HepG2 (cell line): ENCODE results near the gene PFKFB4. TPM values are rescaled to one million over a fixed set of nuclear protein-coding genes. Genes with fewer than 3 reads are reported as not detected.

ENCODE experiments used
- ADNP ChIP-seq: sonication (generic); formaldehyde crosslinking; IDR thresholded peaks from 2 replicates; pipeline ENCODE4 v1.4.0; 2020; ENCODE audit warnings: missing genetic modification reagents
- ATF7-NPFF ChIP-seq: sonication (generic); formaldehyde crosslinking; IDR thresholded peaks from 2 replicates; pipeline ENCODE4 v1.8.1; 2023; ENCODE audit warnings: mild to moderate bottlenecking, low read depth, missing genetic modification reagents, moderate library complexity
- GFI1 ChIP-seq: sonication (generic); formaldehyde crosslinking; IDR thresholded peaks from 2 replicates; pipeline ENCODE4 v1.5.0; 2020; ENCODE audit warnings: missing genetic modification reagents, mild to moderate bottlenecking, borderline replicate concordance
- KAT7 ChIP-seq: IDR thresholded peaks from 2 replicates; pipeline ENCODE4 v1.6.1; 2018; ENCODE audit warnings: borderline replicate concordance, missing compliant biosample characterization
- KMT2B ChIP-seq: IDR thresholded peaks from 2 replicates; pipeline ENCODE4 v1.6.1; 2016; ENCODE audit warnings: missing genetic modification reagents, missing compliant biosample characterization
- MTF2 ChIP-seq: sonication (generic); formaldehyde crosslinking; IDR thresholded peaks from 2 replicates; pipeline ENCODE4 v1.5.0; 2020; ENCODE audit warnings: missing genetic modification reagents, borderline replicate concordance
- SMARCE1 ChIP-seq: fragments of 450-650 bp; IDR thresholded peaks from 2 replicates; pipeline ENCODE4 v1.6.1; 2017; ENCODE audit warnings: borderline replicate concordance
- TBL1XR1 ChIP-seq: fragments of 150-350 bp; IDR thresholded peaks from 2 replicates; pipeline ENCODE4 v1.6.1; 2014; ENCODE audit warnings: borderline replicate concordance, low read length; ENCODE audit not compliant: partially characterized antibody
- YY1 ChIP-seq: IDR thresholded peaks from 2 replicates; pipeline ENCODE4 v1.6.1; 2011; ENCODE audit warnings: low read length, low read depth, moderate library complexity, mild to moderate bottlenecking; ENCODE audit not compliant: insufficient read depth, insufficient replicate concordance
- ZFP62 ChIP-seq: sonication (generic); formaldehyde crosslinking; IDR thresholded peaks from 2 replicates; pipeline ENCODE4 v1.4.0; 2020; ENCODE audit warnings: missing genetic modification reagents
- ZMAT5 ChIP-seq: sonication (generic); formaldehyde crosslinking; IDR thresholded peaks from 2 replicates; pipeline ENCODE4 v1.5.0; 2020; ENCODE audit warnings: mild to moderate bottlenecking, low read depth, missing genetic modification reagents, borderline replicate concordance
- ZNF205 ChIP-seq: IDR thresholded peaks from 2 replicates; pipeline ENCODE4 v1.6.1; 2018; ENCODE audit warnings: missing biosample characterization, missing genetic modification reagents
- ZNF546 ChIP-seq: sonication (generic); formaldehyde crosslinking; conservative IDR thresholded peaks from 2 replicates; pipeline ENCODE4 v1.8.1; 2023; ENCODE audit warnings: mild to moderate bottlenecking, missing genetic modification reagents
- ZNF781 ChIP-seq: sonication (generic); formaldehyde crosslinking; IDR thresholded peaks from 2 replicates; pipeline ENCODE4 v1.5.1; 2020; ENCODE audit warnings: borderline replicate concordance, mild to moderate bottlenecking, missing genetic modification reagents; ENCODE audit errors: not compliant biosample characterization
- polyA plus RNA-seq, 8 experiments: library from polyadenylated mRNA; depleted of rRNA in 3 of 8; stranded (reverse) in 7 of 8; unstranded in 1 of 8; fragments of >200 nt; fragmentation: Illumina TruSeq in 4 of 8; extraction: Trizol in 4 of 8; gene quantifications; 2 replicates each; pipeline versions ENCODE4 v1.2.1 to v1.2.3, GENCODE V29; 2011 to 2016; ENCODE audit warnings: low read depth in 4 of 8, missing spikeins in 1 of 8, mixed read lengths in 1 of 8; ENCODE audit not compliant: insufficient read depth in 1 of 8
- total RNA-seq, 5 experiments: library from RNA; depleted of rRNA; stranded (reverse); fragments of >200 nt; fragmentation: Illumina TruSeq; extraction: Trizol; gene quantifications; 2 replicates each; pipeline ENCODE4 v1.2.3, GENCODE V29; 2016; ENCODE audit warnings: low read depth in 1 of 5
- TF ChIP-seq, protein P1 (sequence below): sonication (generic); formaldehyde crosslinking; IDR thresholded peaks from 2 replicates; pipeline ENCODE4 v1.4.0; 2020; ENCODE audit warnings: low read depth, mild to moderate bottlenecking, missing genetic modification reagents
- TF ChIP-seq, protein P2 (sequence below): sonication (generic); formaldehyde crosslinking; IDR thresholded peaks from 2 replicates; pipeline ENCODE4 v1.8.0; 2022; ENCODE audit warnings: missing genetic modification reagents, mild to moderate bottlenecking, moderate library complexity, borderline replicate concordance
- TF ChIP-seq, protein P3 (sequence below): fragments of 450-650 bp; IDR thresholded peaks from 2 replicates; pipeline ENCODE4 v1.6.1; 2016
- TF ChIP-seq, protein P4 (sequence below): sonication (generic); formaldehyde crosslinking; IDR thresholded peaks from 2 replicates; pipeline ENCODE4 v1.5.1; 2020; ENCODE audit warnings: mild to moderate bottlenecking, missing genetic modification reagents, borderline replicate concordance

PFKFB4 gene
- total and polyA plus RNA-seq, 2 of the 13 experiments (the other 11 are each of a cell fraction or from before 2014, with no cell fraction given): 7.1 to 103 TPM

DNA sequence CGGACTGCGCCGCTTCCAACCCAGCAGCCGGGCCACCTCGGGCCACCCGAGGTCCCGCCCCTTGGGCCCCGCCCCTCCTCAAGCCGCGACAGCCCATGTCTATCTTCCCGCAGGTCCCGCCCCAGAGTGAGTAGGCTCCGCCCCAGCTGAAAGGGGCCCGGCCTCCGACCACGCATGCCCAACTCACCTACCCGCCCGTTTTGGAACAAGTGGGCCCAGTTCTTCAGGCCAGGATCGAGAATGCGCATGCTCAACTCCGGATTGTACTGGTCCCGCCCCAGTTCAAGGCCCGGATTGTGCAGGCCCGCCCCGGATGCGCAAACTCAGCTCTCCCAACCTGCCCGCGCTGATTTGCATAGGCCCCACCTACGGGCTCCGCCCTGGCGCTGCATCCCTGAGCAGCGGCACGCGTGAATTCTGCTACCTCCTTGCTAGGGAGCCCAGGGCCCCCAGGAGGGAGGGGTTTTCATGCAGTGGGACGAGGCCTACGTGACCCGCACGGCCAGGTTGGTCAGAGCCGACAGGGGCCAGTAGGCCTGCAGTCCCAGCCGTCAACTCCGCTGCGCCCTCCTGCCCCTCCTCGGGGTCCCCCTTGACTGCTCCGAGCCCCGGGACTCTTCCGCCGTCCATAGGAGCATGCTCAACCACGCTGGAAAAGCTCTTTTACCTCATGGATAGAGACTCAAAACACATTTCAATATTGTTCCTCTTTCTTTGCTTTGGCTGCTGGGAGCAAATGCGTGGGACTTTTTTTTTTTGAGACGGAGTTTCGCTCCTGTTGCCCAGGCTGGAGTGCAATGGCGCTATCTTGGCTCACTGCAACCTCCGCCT, at the start of gene PFKFB4 (continued):
- TF ChIP-seq ZNF781 (CRISPR knock-in tag): no peak
- TF ChIP-seq, protein P1, sequence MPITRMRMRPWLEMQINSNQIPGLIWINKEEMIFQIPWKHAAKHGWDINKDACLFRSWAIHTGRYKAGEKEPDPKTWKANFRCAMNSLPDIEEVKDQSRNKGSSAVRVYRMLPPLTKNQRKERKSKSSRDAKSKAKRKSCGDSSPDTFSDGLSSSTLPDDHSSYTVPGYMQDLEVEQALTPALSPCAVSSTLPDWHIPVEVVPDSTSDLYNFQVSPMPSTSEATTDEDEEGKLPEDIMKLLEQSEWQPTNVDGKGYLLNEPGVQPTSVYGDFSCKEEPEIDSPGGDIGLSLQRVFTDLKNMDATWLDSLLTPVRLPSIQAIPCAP (CRISPR knock-in tag): no peak
- no peak for TF ChIP-seq ZFP62 (CRISPR knock-in tag)
- TF ChIP-seq KAT7 (CRISPR knock-in tag): 0 out of 2 replicates have a peak, but pooled peaks have one; percentile 21
- no peak for TF ChIP-seq TBL1XR1
- TF ChIP-seq SMARCE1: no peak
- TF ChIP-seq, protein P2, sequence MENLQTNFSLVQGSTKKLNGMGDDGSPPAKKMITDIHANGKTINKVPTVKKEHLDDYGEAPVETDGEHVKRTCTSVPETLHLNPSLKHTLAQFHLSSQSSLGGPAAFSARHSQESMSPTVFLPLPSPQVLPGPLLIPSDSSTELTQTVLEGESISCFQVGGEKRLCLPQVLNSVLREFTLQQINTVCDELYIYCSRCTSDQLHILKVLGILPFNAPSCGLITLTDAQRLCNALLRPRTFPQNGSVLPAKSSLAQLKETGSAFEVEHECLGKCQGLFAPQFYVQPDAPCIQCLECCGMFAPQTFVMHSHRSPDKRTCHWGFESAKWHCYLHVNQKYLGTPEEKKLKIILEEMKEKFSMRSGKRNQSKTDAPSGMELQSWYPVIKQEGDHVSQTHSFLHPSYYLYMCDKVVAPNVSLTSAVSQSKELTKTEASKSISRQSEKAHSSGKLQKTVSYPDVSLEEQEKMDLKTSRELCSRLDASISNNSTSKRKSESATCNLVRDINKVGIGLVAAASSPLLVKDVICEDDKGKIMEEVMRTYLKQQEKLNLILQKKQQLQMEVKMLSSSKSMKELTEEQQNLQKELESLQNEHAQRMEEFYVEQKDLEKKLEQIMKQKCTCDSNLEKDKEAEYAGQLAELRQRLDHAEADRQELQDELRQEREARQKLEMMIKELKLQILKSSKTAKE (CRISPR knock-in tag): peak; percentile 70; the same call in 1 of the 2 replicates
- peak; percentile 62; the same call in 1 of the 2 replicates for TF ChIP-seq GFI1
- TF ChIP-seq, protein P3, sequence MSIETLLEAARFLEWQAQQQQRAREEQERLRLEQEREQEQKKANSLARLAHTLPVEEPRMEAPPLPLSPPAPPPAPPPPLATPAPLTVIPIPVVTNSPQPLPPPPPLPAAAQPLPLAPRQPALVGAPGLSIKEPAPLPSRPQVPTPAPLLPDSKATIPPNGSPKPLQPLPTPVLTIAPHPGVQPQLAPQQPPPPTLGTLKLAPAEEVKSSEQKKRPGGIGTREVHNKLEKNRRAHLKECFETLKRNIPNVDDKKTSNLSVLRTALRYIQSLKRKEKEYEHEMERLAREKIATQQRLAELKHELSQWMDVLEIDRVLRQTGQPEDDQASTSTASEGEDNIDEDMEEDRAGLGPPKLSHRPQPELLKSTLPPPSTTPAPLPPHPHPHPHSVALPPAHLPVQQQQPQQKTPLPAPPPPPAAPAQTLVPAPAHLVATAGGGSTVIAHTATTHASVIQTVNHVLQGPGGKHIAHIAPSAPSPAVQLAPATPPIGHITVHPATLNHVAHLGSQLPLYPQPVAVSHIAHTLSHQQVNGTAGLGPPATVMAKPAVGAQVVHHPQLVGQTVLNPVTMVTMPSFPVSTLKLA: no peak
- TF ChIP-seq MTF2 (CRISPR knock-in tag): no peak
- no peak for TF ChIP-seq ZMAT5
- peak; percentile 58; the same call in 1 of the 2 replicates for TF ChIP-seq ZNF205 (CRISPR knock-in tag)
- TF ChIP-seq ADNP (CRISPR knock-in tag): no peak
- no peak for TF ChIP-seq ZNF546 (CRISPR knock-in tag)
- TF ChIP-seq KMT2B: peak; percentile 48; the same call in 1 of the 2 replicates
- TF ChIP-seq, protein P4, sequence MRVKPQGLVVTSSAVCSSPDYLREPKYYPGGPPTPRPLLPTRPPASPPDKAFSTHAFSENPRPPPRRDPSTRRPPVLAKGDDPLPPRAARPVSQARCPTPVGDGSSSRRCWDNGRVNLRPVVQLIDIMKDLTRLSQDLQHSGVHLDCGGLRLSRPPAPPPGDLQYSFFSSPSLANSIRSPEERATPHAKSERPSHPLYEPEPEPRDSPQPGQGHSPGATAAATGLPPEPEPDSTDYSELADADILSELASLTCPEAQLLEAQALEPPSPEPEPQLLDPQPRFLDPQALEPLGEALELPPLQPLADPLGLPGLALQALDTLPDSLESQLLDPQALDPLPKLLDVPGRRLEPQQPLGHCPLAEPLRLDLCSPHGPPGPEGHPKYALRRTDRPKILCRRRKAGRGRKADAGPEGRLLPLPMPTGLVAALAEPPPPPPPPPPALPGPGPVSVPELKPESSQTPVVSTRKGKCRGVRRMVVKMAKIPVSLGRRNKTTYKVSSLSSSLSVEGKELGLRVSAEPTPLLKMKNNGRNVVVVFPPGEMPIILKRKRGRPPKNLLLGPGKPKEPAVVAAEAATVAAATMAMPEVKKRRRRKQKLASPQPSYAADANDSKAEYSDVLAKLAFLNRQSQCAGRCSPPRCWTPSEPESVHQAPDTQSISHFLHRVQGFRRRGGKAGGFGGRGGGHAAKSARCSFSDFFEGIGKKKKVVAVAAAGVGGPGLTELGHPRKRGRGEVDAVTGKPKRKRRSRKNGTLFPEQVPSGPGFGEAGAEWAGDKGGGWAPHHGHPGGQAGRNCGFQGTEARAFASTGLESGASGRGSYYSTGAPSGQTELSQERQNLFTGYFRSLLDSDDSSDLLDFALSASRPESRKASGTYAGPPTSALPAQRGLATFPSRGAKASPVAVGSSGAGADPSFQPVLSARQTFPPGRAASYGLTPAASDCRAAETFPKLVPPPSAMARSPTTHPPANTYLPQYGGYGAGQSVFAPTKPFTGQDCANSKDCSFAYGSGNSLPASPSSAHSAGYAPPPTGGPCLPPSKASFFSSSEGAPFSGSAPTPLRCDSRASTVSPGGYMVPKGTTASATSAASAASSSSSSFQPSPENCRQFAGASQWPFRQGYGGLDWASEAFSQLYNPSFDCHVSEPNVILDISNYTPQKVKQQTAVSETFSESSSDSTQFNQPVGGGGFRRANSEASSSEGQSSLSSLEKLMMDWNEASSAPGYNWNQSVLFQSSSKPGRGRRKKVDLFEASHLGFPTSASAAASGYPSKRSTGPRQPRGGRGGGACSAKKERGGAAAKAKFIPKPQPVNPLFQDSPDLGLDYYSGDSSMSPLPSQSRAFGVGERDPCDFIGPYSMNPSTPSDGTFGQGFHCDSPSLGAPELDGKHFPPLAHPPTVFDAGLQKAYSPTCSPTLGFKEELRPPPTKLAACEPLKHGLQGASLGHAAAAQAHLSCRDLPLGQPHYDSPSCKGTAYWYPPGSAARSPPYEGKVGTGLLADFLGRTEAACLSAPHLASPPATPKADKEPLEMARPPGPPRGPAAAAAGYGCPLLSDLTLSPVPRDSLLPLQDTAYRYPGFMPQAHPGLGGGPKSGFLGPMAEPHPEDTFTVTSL: no peak
- no peak for TF ChIP-seq YY1
- peak; percentile 72; the same call in 1 of the 2 replicates for TF ChIP-seq ATF7-NPFF
